Thoracic aorta (tissue), 2 donors: ENCODE results near the gene UBE2D4. TPM values are rescaled to one million over a fixed set of nuclear protein-coding genes. Genes with fewer than 3 reads are reported as not detected.
"Not testable (repeated sequence)": the region's sequence is repeated elsewhere in the genome, so short reads cannot be mapped to it uniquely, and the experiment has no call there.

Experiments used
- ATAC-seq: fragments of 150-250 bp; one replicate; pipeline ENCODE4 v1.8.0; 2017; ENCODE audit warnings: low read depth; ENCODE audit not compliant: insufficient number of reproducible peaks, low FRiP score
- DNase-seq: peaks from one replicate; pipeline ENCODE4 v3.0.0-alpha.2; 2020; ENCODE audit warnings: low spot score
- H3K27ac ChIP-seq, 2 donors: fragments of 200-600 bp; sonication (generic); 1 replicate in 1 of 2; 2 replicates in 1 of 2; pipeline ENCODE4 v1.5.1; 2016; ENCODE audit warnings: mild to moderate bottlenecking in 2 of 2, moderate library complexity in 2 of 2
- H3K27me3 ChIP-seq: fragments of 200-600 bp; sonication (generic); replicated peaks from 2 replicates; pipeline ENCODE4 v1.6.0; 2016; ENCODE audit warnings: mild to moderate bottlenecking; ENCODE audit not compliant: insufficient read depth
- H3K36me3 ChIP-seq: fragments of 200-600 bp; sonication (generic); one replicate; pipeline ENCODE4 v1.5.1; 2016
- H3K4me1 ChIP-seq, 2 donors: fragments of 200-600 bp; sonication (generic); 1 replicate in 1 of 2; 2 replicates in 1 of 2; pipeline versions ENCODE4 v1.5.1 to v1.6.0; 2016; ENCODE audit warnings: low read depth in 2 of 2, mild to moderate bottlenecking in 1 of 2; ENCODE audit not compliant: control insufficient read depth in 1 of 2
- H3K4me3 ChIP-seq: fragments of 200-600 bp; sonication (generic); 2 replicates; pipeline ENCODE4 v1.5.1; 2016; ENCODE audit warnings: mild to moderate bottlenecking
- H3K9me3 ChIP-seq: fragments of 200-600 bp; sonication (generic); 2 replicates; pipeline ENCODE4 v1.5.1; 2016
- total RNA-seq, 2 donors: library from RNA; depleted of rRNA; stranded (reverse); fragments of >200 nt; gene quantifications; one replicate each; pipeline versions ENCODE4 v1.1.0 to v1.2.3, GENCODE V29; 2016

The UBE2D4 gene
- total RNA-seq, 2 donors from 2014 or later, result 28.7 to 35.1 TPM

DNA sequence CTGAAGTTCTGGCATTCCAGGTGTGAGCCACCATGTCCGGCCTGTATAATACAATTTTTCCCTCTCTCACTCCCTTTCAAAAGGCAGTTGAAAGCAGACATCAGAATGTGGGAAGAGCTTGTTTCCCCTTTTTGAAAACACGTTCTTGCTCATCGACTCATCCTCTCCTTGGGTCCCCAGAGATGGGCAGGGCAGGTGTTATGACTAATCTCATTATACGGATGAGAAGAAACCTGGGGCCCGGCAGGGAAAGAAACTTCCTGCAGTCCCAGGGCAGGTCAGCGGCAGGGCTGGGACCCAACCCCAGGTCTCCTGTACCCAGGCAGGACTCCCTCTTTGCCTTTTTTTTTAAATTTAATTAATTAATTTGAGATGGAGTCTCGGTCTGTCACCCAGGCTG, 66.7 kb downstream of the UBE2D4 start:
- not testable (repeated sequence) for H3K27ac ChIP-seq, ATAC-seq, H3K4me1 ChIP-seq, H3K27me3 ChIP-seq, H3K9me3 ChIP-seq, H3K4me3 ChIP-seq, H3K36me3 ChIP-seq, DNase-seq

DNA sequence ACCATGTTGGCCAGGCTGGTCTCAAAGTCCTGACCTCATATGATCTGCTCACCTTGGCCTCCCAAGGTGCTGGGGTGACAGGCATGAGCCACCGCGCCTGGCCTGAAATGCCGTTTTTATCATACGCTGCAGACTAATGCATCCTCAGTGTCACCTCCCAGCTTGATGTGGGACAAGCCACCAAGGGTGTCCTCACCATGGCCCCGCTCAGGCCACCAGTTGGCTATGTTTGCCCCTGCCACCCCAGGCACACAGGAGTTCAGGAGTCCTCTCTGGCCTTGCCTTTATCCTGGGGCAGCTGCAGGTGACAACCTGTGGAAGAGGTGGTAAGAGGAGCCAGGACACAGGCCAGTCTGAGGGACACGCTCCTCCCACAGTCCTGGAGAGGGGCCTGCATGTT, 68.4 kb downstream of the UBE2D4 start:
- H3K4me3 ChIP-seq, H3K27ac ChIP-seq, DNase-seq, H3K9me3 ChIP-seq, H3K4me1 ChIP-seq, ATAC-seq, H3K27me3 ChIP-seq, H3K36me3 ChIP-seq: not testable (repeated sequence)

GRCh38 chr7:43997532-43997931, 71.3 kb downstream of the UBE2D4 start, which contains the start of gene SPDYE1:
Gene SPDYE1 (plus strand): TSS chr7:43997897. CDS start chr7:43999950, 2,053 bp downstream.
- H3K9me3 ChIP-seq, H3K4me1 ChIP-seq, H3K4me3 ChIP-seq, H3K27me3 ChIP-seq, DNase-seq, H3K36me3 ChIP-seq, H3K27ac ChIP-seq, ATAC-seq: not testable (repeated sequence)

Other genes with a start within 250 kb of the UBE2D4 start
- gene COA1, start 196.9 kb upstream of the UBE2D4 start, total RNA-seq, result 10 to 100 TPM; 39.9 to 77.4 TPM
- gene BLVRA, start 167.8 kb upstream of the UBE2D4 start, total RNA-seq, result 10 to 100 TPM; 35.3 to 46.4 TPM
- gene MRPS24, start 56.9 kb upstream of the UBE2D4 start, total RNA-seq, result 10 to 100 TPM; 50.6 to 71.8 TPM
- gene URGCP, start 19.8 kb upstream of the UBE2D4 start, total RNA-seq, result 10 to 100 TPM; 33.7 to 41.0 TPM
- not detected for gene SPDYE1, start 71.5 kb downstream of the UBE2D4 start, total RNA-seq
- 100 to 1,000 TPM; 148 to 156 TPM for gene DBNL, start 118.3 kb downstream of the UBE2D4 start, total RNA-seq
- 1 to 10 TPM; 1.8 to 9.5 TPM for gene PGAM2, start 139.1 kb downstream of the UBE2D4 start, total RNA-seq
- 10 to 100 TPM; 70.0 to 78.7 TPM for gene POLM, start 156.1 kb downstream of the UBE2D4 start, total RNA-seq
- gene AEBP1, start 177.9 kb downstream of the UBE2D4 start, total RNA-seq, result 1,000 to 10,000 TPM; 1,006 to 1,415 TPM
- 10 to 100 TPM; 38.7 to 43.8 TPM for gene POLD2, start 197.1 kb downstream of the UBE2D4 start, total RNA-seq
- not detected for gene MYL7, start 214.9 kb downstream of the UBE2D4 start, total RNA-seq